ENCODE data around the gene CPED1. TPM values are rescaled to one million over a fixed set of nuclear protein-coding genes. Genes with fewer than 3 reads are reported as not detected.

CPED1 gene
- total RNA-seq, 2 experiments from 2014 or later: not detected

- TF ChIP-seq EZH2phosphoT487 (IDR thresholded peaks at IDR 0.05; ENCODE audit: borderline replicate concordance, low read depth, low read length): no peak
- TF ChIP-seq CTCF (conservative IDR thresholded peaks at IDR 0.05; ENCODE audit: low read length): no peak
- Histone ChIP-seq H3K4me1 (ENCODE audit: insufficient read depth, low read length, poor library complexity, severe bottlenecking) (no peaks in the 10 kb centered on the region), H3K4me2 (ENCODE audit: low read length) (no peak overlapping the region), H4K20me1 (ENCODE audit: insufficient read depth, low read length) (no peaks in the 10 kb centered on the region), H3K27ac (ENCODE audit: low read depth, low read length, poor library complexity, severe bottlenecking) (no peak overlapping the region), H3K4me3 (ENCODE audit: low read depth, low read length, poor library complexity, severe bottlenecking) (no peak overlapping the region), H3K79me2 (ENCODE audit: insufficient read depth, low read depth, low read length) (no peaks in the 10 kb centered on the region), H3K9me2 (ENCODE audit: insufficient read depth, low read length) (no peaks in the 10 kb centered on the region), H3K36me3 (ENCODE audit: insufficient read depth, low read length) (no peaks in the 10 kb centered on the region), H3K9me3 (ENCODE audit: low read length) (no peaks in the 10 kb centered on the region), H2AFZ (ENCODE audit: low read length) (no peak overlapping the region)
- intact Hi-C loops (cut with micrococcal nuclease; ENCODE audit: unreplicated experiment): loop anchor here (10.0 kb wide), 1 partner anchor 205 kb away; no protein-coding TSS in a partner anchor
- ChIA-PET CTCF (ENCODE audit: unreplicated experiment) (interaction anchor here (0.6 kb wide), 1 partner anchor 21 kb away, joined by 3 read pairs; no protein-coding TSS in a partner anchor), POLR2A (no interaction called here)
- no peak for DNase-seq (ENCODE audit: low spot score)
- BruUV-seq (replicated peaks): no TSS peak
These were observed 341.7 kb downstream of the CPED1 start for GRCh38 chr7:121330053-121330833.

GRCh38 chr7:121331048-121331447, 342.5 kb downstream of the CPED1 start:
- intact Hi-C loops (cut with micrococcal nuclease; ENCODE audit: unreplicated experiment): loop anchor here (10.0 kb wide), 1 partner anchor 206 kb away; no protein-coding TSS in a partner anchor
- no peaks in the 10 kb centered on the region for H3K4me1 ChIP-seq (ENCODE audit: insufficient read depth, low read length, poor library complexity, severe bottlenecking)
- no peaks in the 10 kb centered on the region for H3K9me3 ChIP-seq (ENCODE audit: low read length)
- H3K27ac ChIP-seq (ENCODE audit: low read depth, low read length, poor library complexity, severe bottlenecking): no peak overlapping the region
- H4K20me1 ChIP-seq (ENCODE audit: insufficient read depth, low read length): no peaks in the 10 kb centered on the region
- no peaks in the 10 kb centered on the region for H3K36me3 ChIP-seq (ENCODE audit: insufficient read depth, low read length)
- CTCF ChIA-PET (ENCODE audit: unreplicated experiment): no interaction called here
- H3K9me2 ChIP-seq (ENCODE audit: insufficient read depth, low read length): no peaks in the 10 kb centered on the region
- TF ChIP-seq EZH2phosphoT487 (IDR thresholded peaks at IDR 0.05; ENCODE audit: borderline replicate concordance, low read depth, low read length): no peak
- no peak for TF ChIP-seq CTCF (conservative IDR thresholded peaks at IDR 0.05; ENCODE audit: low read length)
- no peak for DNase-seq (ENCODE audit: low spot score)
- H3K79me2 ChIP-seq (ENCODE audit: insufficient read depth, low read depth, low read length): no peaks in the 10 kb centered on the region
- no peak overlapping the region for H3K4me3 ChIP-seq (ENCODE audit: low read depth, low read length, poor library complexity, severe bottlenecking)
- no TSS peak for BruUV-seq (replicated peaks)
- no peak overlapping the region for H2AFZ ChIP-seq (ENCODE audit: low read length)
- no peak overlapping the region for H3K4me2 ChIP-seq (ENCODE audit: low read length)
- POLR2A ChIA-PET: no interaction called here

GRCh38 chr7:121331574-121331973, 343.1 kb downstream of the CPED1 start:
- Histone ChIP-seq H2AFZ (ENCODE audit: low read length) (no peak overlapping the region), H3K4me2 (ENCODE audit: low read length) (no peak overlapping the region)
- CTCF ChIA-PET (ENCODE audit: unreplicated experiment): no interaction called here

More at GRCh38 chr7:121331574-121331973, 343.1 kb downstream of the CPED1 start:
- Histone ChIP-seq H3K27ac (ENCODE audit: low read depth, low read length, poor library complexity, severe bottlenecking) (no peak overlapping the region), H3K36me3 (ENCODE audit: insufficient read depth, low read length) (no peaks in the 10 kb centered on the region), H3K4me3 (ENCODE audit: low read depth, low read length, poor library complexity, severe bottlenecking) (no peak overlapping the region), H3K4me1 (ENCODE audit: insufficient read depth, low read length, poor library complexity, severe bottlenecking) (no peaks in the 10 kb centered on the region), H3K79me2 (ENCODE audit: insufficient read depth, low read depth, low read length) (no peaks in the 10 kb centered on the region), H3K9me3 (ENCODE audit: low read length) (no peaks in the 10 kb centered on the region), H4K20me1 (ENCODE audit: insufficient read depth, low read length) (no peaks in the 10 kb centered on the region), H3K9me2 (ENCODE audit: insufficient read depth, low read length) (no peaks in the 10 kb centered on the region)
- POLR2A ChIA-PET: interaction anchor here (0.7 kb wide), 1 partner anchor 67 kb away, joined by 3 read pairs; no protein-coding TSS in a partner anchor
- intact Hi-C loops (cut with micrococcal nuclease; ENCODE audit: unreplicated experiment): loop anchor here (10.0 kb wide), 1 partner anchor 207 kb away; no protein-coding TSS in a partner anchor
- no peak for DNase-seq (ENCODE audit: low spot score)
- TF ChIP-seq CTCF (conservative IDR thresholded peaks at IDR 0.05; ENCODE audit: low read length): no peak
- TF ChIP-seq EZH2phosphoT487 (IDR thresholded peaks at IDR 0.05; ENCODE audit: borderline replicate concordance, low read depth, low read length): no peak
- no TSS peak for BruUV-seq (replicated peaks)

Measured in OCI-LY7 (cell line).